Lower leg skin (tissue), 3 donors: ENCODE results near the gene FANCC.

Source experiments
- POLR2A ChIP-seq, 2 donors: fragments of 450-650 bp; IDR thresholded peaks; one replicate each; pipeline ENCODE4 v1.6.1; 2016 to 2017; ENCODE audit warnings: antibody characterized with exemption in 2 of 2, mild to moderate bottlenecking in 1 of 2, moderate library complexity in 1 of 2
- TF ChIP-seq, protein P1 (sequence below), 3 donors: fragments of 450-650 bp; IDR thresholded peaks; one replicate each; pipeline ENCODE4 v1.5.1; 2016; ENCODE audit warnings: antibody characterized with exemption in 3 of 3, mild to moderate bottlenecking in 3 of 3, moderate library complexity in 2 of 3

GRCh38 chr9:95061916-95062595 is 255.5 kb downstream of the FANCC start:
- TF ChIP-seq POLR2A (IDR thresholded peaks at IDR 0.05), result no peak
- TF ChIP-seq, protein P1, sequence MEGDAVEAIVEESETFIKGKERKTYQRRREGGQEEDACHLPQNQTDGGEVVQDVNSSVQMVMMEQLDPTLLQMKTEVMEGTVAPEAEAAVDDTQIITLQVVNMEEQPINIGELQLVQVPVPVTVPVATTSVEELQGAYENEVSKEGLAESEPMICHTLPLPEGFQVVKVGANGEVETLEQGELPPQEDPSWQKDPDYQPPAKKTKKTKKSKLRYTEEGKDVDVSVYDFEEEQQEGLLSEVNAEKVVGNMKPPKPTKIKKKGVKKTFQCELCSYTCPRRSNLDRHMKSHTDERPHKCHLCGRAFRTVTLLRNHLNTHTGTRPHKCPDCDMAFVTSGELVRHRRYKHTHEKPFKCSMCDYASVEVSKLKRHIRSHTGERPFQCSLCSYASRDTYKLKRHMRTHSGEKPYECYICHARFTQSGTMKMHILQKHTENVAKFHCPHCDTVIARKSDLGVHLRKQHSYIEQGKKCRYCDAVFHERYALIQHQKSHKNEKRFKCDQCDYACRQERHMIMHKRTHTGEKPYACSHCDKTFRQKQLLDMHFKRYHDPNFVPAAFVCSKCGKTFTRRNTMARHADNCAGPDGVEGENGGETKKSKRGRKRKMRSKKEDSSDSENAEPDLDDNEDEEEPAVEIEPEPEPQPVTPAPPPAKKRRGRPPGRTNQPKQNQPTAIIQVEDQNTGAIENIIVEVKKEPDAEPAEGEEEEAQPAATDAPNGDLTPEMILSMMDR (IDR thresholded peaks at IDR 0.05), result no peak
